ENCODE results near the gene ACTG2.

GRCh38 chr2:73877071-73877802 is 15.6 kb upstream of the ACTG2 start:
- TF ChIP-seq CTCF (IDR thresholded peaks at IDR 0.05) (no peak), POLR2AphosphoS5 (IDR thresholded peaks at IDR 0.05) (no peak)

All from breast epithelium (tissue), 3 donors.